PC-3 (cell line): ENCODE measurements around the gene PM20D1. TPM values are rescaled to one million over a fixed set of nuclear protein-coding genes. Genes with fewer than 3 reads are reported as not detected.

Experiments
- ATAC-seq: fragments of 200-7000 bp; cut with Tn5 transposase; 2 replicates; pipeline ENCODE4 v1.9.1; 2020; ENCODE audit warnings: mild to moderate bottlenecking, moderate library complexity
- BruUV-seq: library from RNA; stranded (reverse); fragments of 400-500 nt; replicated peaks from 2 replicates; lab custom pipeline; 2021; lab: Mats Ljungman, UMichigan
- CTCF ChIA-PET: fragments of 300-600 bp; sonication (Branson Sonifier 250); formaldehyde crosslinking; loops from one replicate; lab custom pipeline; 2022; ENCODE audit warnings: antibody characterized with exemption; lab: Charles Lee
- POLR2A ChIA-PET: fragments of 300-600 bp; sonication (Branson Sonifier 250); formaldehyde crosslinking; loops from one replicate; lab custom pipeline; 2022; ENCODE audit warnings: antibody characterized with exemption; ENCODE audit not compliant: unreplicated experiment; lab: Charles Lee
- DNase-seq: peaks from one replicate; pipeline ENCODE4 v3.0.0-alpha.2; 2015
- H2AFZ ChIP-seq: fragments of 300-600 bp; sonication (generic); 2 replicates; pipeline ENCODE4 v1.6.0; 2016; ENCODE audit warnings: antibody characterized with exemption, low read length
- H3F3A ChIP-seq: fragments of 300-600 bp; sonication (generic); one replicate; pipeline ENCODE4 v1.6.0; 2017; ENCODE audit warnings: antibody characterized with exemption, low read length, control low read depth, mild to moderate bottlenecking; ENCODE audit not compliant: unreplicated experiment
- H3K27ac ChIP-seq: fragments of 300-600 bp; sonication (generic); 2 replicates; pipeline ENCODE4 v1.5.1; 2016; ENCODE audit warnings: mild to moderate bottlenecking, low read length
- H3K27me3 ChIP-seq: fragments of 300-600 bp; sonication (generic); 2 replicates; pipeline ENCODE4 v1.6.1; 2016; ENCODE audit warnings: low read length, mixed read lengths
- H3K36me3 ChIP-seq: fragments of 300-600 bp; sonication (generic); 2 replicates; pipeline ENCODE4 v1.6.1; 2016; ENCODE audit warnings: low read depth, mixed run types, low read length, mixed read lengths
- H3K4me1 ChIP-seq: fragments of 300-600 bp; sonication (generic); 2 replicates; pipeline ENCODE4 v1.5.1; 2016; ENCODE audit warnings: low read length; ENCODE audit not compliant: insufficient read depth
- H3K4me2 ChIP-seq: fragments of 300-600 bp; sonication (generic); 2 replicates; pipeline ENCODE4 v1.6.0; 2016; ENCODE audit warnings: low read length
- H3K4me3 ChIP-seq: fragments of 300-600 bp; sonication (generic); 2 replicates; pipeline ENCODE4 v1.5.1; 2016; ENCODE audit warnings: mild to moderate bottlenecking, low read length, mixed read lengths
- H3K79me2 ChIP-seq: fragments of 300-600 bp; sonication (generic); 2 replicates; pipeline ENCODE4 v1.6.1; 2017; ENCODE audit warnings: low read length, mixed read lengths
- H3K9ac ChIP-seq: fragments of 300-600 bp; sonication (generic); 2 replicates; pipeline ENCODE4 v1.6.0; 2016; ENCODE audit warnings: mild to moderate bottlenecking, low read length
- H3K9me2 ChIP-seq: fragments of 300-600 bp; sonication (generic); replicated peaks from 2 replicates; pipeline ENCODE4 v1.6.1; 2016; ENCODE audit warnings: mixed run types, low read length, mixed read lengths
- H3K9me3 ChIP-seq: fragments of 300-600 bp; sonication (generic); 2 replicates; pipeline ENCODE4 v1.6.1; 2016; ENCODE audit warnings: low read length, mixed read lengths
- H4K20me1 ChIP-seq: fragments of 300-600 bp; sonication (generic); 2 replicates; pipeline ENCODE4 v1.6.1; 2016; ENCODE audit warnings: low read length, mixed read lengths
- EZH2 ChIP-seq: fragments of 300-600 bp; sonication (generic); IDR thresholded peaks from one replicate; pipeline ENCODE4 v1.6.1; 2017; ENCODE audit warnings: antibody characterized with exemption, mild to moderate bottlenecking, low read length; ENCODE audit not compliant: unreplicated experiment
- EZH2phosphoT487 ChIP-seq: fragments of 300-600 bp; sonication (generic); IDR thresholded peaks from 2 replicates; pipeline ENCODE4 v1.6.1; 2018; ENCODE audit warnings: mild to moderate bottlenecking, antibody characterized with exemption, low read length, borderline replicate concordance
- intact Hi-C: fragments of 100-400 bp; cut with micrococcal nuclease; formaldehyde crosslinking; loops from 2 replicates; pipeline ENCODE4 v1.9.0; 2023
- total RNA-seq: library from RNA; depleted of rRNA; stranded (reverse); fragments of >200 nt; gene quantifications from 2 replicates; pipeline ENCODE4 v1.2.3, GENCODE V29; 2014
- TF ChIP-seq, protein P1 (sequence below): fragments of 300-600 bp; sonication (generic); conservative IDR thresholded peaks from 2 replicates; pipeline ENCODE4 v1.5.1; 2017; ENCODE audit warnings: antibody characterized with exemption, low read depth, mild to moderate bottlenecking, low read length

Gene PM20D1
- total RNA-seq, 1 experiment from 2014 or later, result not detected

DNA sequence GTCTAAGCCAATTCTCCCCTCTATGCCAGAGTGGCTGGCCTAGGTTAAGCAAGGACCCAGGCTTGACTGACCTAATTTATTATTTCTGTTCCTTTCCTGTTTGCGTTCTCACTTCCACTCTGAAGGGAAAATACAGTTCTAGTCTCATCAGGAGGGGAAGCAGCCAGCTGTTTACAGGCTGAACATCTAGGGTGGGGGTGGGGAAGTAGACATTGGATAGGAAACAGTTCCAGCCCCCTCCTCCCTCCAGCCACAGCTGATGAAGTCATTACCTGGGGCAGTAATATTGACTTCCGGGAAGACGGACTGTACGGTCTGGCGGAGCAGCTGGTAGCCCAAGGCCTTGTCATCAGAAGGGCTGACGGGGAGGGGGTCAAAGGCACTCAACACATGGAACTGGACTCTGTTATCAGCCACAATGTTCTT is 17.6 kb downstream of the PM20D1 start:
- Histone ChIP-seq H3K36me3 (no peaks in the 10 kb centered on the region), H3F3A (no peaks in the 10 kb centered on the region), H3K9me3 (no peaks in the 10 kb centered on the region), H3K4me3 (no peak overlapping the region), H3K79me2 (no peaks in the 10 kb centered on the region), H3K4me1 (no peaks in the 10 kb centered on the region), H3K4me2 (no peak overlapping the region), H3K9me2 (no peaks in the 10 kb centered on the region), H3K27ac (no peak overlapping the region), H2AFZ (no peak overlapping the region), H3K27me3 (peaks cover 3% of the 10 kb centered on the region; the same call in 1 of the 2 replicates), H4K20me1 (no peaks in the 10 kb centered on the region), H3K9ac (no peak overlapping the region)
- no peak for TF ChIP-seq EZH2phosphoT487
- TF ChIP-seq, protein P1, sequence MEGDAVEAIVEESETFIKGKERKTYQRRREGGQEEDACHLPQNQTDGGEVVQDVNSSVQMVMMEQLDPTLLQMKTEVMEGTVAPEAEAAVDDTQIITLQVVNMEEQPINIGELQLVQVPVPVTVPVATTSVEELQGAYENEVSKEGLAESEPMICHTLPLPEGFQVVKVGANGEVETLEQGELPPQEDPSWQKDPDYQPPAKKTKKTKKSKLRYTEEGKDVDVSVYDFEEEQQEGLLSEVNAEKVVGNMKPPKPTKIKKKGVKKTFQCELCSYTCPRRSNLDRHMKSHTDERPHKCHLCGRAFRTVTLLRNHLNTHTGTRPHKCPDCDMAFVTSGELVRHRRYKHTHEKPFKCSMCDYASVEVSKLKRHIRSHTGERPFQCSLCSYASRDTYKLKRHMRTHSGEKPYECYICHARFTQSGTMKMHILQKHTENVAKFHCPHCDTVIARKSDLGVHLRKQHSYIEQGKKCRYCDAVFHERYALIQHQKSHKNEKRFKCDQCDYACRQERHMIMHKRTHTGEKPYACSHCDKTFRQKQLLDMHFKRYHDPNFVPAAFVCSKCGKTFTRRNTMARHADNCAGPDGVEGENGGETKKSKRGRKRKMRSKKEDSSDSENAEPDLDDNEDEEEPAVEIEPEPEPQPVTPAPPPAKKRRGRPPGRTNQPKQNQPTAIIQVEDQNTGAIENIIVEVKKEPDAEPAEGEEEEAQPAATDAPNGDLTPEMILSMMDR, result no peak
- no peak for TF ChIP-seq EZH2
- BruUV-seq, result no TSS peak
- DNase-seq (no peak), ATAC-seq (no peak)
- intact Hi-C loops, result no loop called here
- ChIA-PET CTCF (no interaction called here), POLR2A (no interaction called here)

DNA sequence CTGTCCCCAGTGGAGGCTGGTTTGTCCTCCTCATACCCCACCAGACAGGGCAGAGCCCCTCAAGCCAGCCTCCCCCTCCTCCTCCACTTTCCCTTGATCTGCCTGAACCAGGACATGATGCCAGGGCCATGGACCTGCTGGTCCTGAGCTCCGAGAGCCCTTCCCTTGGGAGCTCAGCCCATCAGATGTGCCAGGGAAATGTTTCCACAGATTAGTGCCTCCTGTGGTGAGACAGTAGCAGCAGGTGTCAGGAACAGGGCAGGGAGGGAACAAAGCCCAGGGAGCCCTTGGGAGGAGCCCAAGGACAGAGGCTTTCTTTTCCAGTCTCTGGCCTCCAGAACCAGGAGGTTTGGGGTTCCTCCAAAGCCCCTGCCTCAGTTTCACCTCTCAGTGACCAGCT is 22.3 kb downstream of the PM20D1 start:
- Histone ChIP-seq H3K9me2 (no peaks in the 10 kb centered on the region), H3K36me3 (no peaks in the 10 kb centered on the region), H3K27ac (no peak overlapping the region), H3K4me3 (no peak overlapping the region), H3K79me2 (peaks cover 4% of the 10 kb centered on the region; the same call in 1 of the 2 replicates), H3F3A (no peaks in the 10 kb centered on the region), H4K20me1 (no peaks in the 10 kb centered on the region), H2AFZ (no peak overlapping the region), H3K4me2 (no peak overlapping the region), H3K27me3 (peaks cover 16% of the 10 kb centered on the region), H3K9ac (no peak overlapping the region), H3K4me1 (no peaks in the 10 kb centered on the region), H3K9me3 (no peaks in the 10 kb centered on the region)
- BruUV-seq, result no TSS peak
- POLR2A ChIA-PET, result no interaction called here
- TF ChIP-seq EZH2, result no peak
- no peak for TF ChIP-seq EZH2phosphoT487
- TF ChIP-seq, protein P1, result peak; percentile 43; the same call in 1 of the 2 replicates
- intact Hi-C loops, result no loop called here
- ATAC-seq (peak; percentile 67), DNase-seq (no peak)
- CTCF ChIA-PET, result interaction anchor here (0.6 kb wide), 1 partner anchor 53 kb away, joined by 3 read pairs; the partner anchor contains the start of gene RAB29

DNA sequence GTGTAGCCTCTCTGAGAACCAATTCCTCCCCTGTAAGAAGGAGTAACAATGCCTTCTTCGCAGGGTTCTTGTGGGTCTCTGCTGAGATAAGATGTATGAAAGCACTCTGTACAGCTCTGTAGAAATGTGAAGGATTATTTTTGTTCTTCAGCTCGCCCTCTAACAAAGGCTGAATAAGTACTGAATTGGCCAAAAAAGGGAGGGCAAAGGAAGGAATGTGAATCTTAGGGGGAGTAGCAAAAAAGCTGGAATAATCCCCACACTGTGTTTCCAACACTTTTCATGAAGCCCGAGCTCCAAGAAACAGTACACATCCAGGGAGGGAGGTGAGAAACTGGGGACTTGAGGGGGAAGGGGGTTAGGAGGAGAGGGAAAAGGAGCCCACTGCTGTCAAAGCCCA is 22.9 kb downstream of the PM20D1 start:
- Histone ChIP-seq H4K20me1 (no peaks in the 10 kb centered on the region), H3K27me3 (peaks cover 16% of the 10 kb centered on the region), H3K9me2 (no peaks in the 10 kb centered on the region), H3K36me3 (no peaks in the 10 kb centered on the region), H3K4me3 (no peak overlapping the region), H3K27ac (no peak overlapping the region), H3K4me2 (no peak overlapping the region), H3K9me3 (no peaks in the 10 kb centered on the region), H3K4me1 (no peaks in the 10 kb centered on the region), H2AFZ (no peak overlapping the region), H3F3A (no peaks in the 10 kb centered on the region), H3K9ac (no peak overlapping the region), H3K79me2 (peaks cover 4% of the 10 kb centered on the region; the same call in 1 of the 2 replicates)
- TF ChIP-seq EZH2, result no peak
- no peak for TF ChIP-seq EZH2phosphoT487
- TF ChIP-seq, protein P1, result no peak
- intact Hi-C loops, result no loop called here
- ChIA-PET CTCF (interaction anchor here (0.6 kb wide), 1 partner anchor 52 kb away, joined by 3 read pairs; the partner anchor contains the start of gene RAB29), POLR2A (no interaction called here)
- ATAC-seq, result no peak
- no peak for DNase-seq
- BruUV-seq, result no TSS peak
